IMR-90 (cell line): ENCODE results near the gene MB21D2. TPM values are rescaled to one million over a fixed set of nuclear protein-coding genes. Genes with fewer than 3 reads are reported as not detected.

Experiments used
- ATAC-seq: fragments of 200-7000 bp; cut with Tn5 transposase; 2 replicates; pipeline ENCODE4 v1.9.1; 2020; ENCODE audit warnings: low read depth, mild to moderate bottlenecking, moderate library complexity
- BruUV-seq: library from RNA; stranded (reverse); fragments of 400-500 nt; replicated peaks from 2 replicates; lab custom pipeline; 2021; lab: Mats Ljungman, UMichigan
- CTCF ChIA-PET: fragments of 300-600 bp; formaldehyde crosslinking; extraction: SDS; loops from one replicate; lab custom pipeline; 2021; ENCODE audit warnings: antibody characterized with exemption; lab: Yijun Ruan, JAX
- POLR2A ChIA-PET: fragments of 300-600 bp; sonication (Branson Sonifier 250); formaldehyde crosslinking; loops from one replicate; lab custom pipeline; 2022; ENCODE audit warnings: antibody characterized with exemption; ENCODE audit not compliant: unreplicated experiment; lab: Charles Lee
- DNase-seq: peaks from one replicate; pipeline ENCODE4 v3.0.0; 2013
- H2AFZ ChIP-seq: replicated peaks from 2 replicates; pipeline ENCODE3; 2013; ENCODE audit warnings: low read length, mild to moderate bottlenecking; ENCODE audit not compliant: poor library complexity
- H2AK5ac ChIP-seq: 2 replicates; pipeline ENCODE4 v1.6.1; 2013; ENCODE audit warnings: low read depth, low read length, inconsistent platforms
- H2AK9ac ChIP-seq: replicated peaks from 2 replicates; pipeline ENCODE3; 2013; ENCODE audit warnings: mild to moderate bottlenecking, low read depth, low read length, moderate library complexity; ENCODE audit not compliant: poor library complexity
- H2BK120ac ChIP-seq: 2 replicates; pipeline ENCODE4 v1.6.1; 2013; ENCODE audit warnings: low read depth, low read length, inconsistent platforms
- H2BK15ac ChIP-seq: 3 replicates; pipeline ENCODE4 v1.6.1; 2013; ENCODE audit warnings: low read depth, low read length, inconsistent platforms
- H2BK20ac ChIP-seq: 2 replicates; pipeline ENCODE4 v1.6.1; 2013; ENCODE audit warnings: low read depth, mild to moderate bottlenecking, inconsistent platforms, low read length, moderate library complexity
- H2BK5ac ChIP-seq: 2 replicates; pipeline ENCODE4 v1.6.1; 2013; ENCODE audit warnings: mild to moderate bottlenecking, low read depth, low read length, inconsistent platforms; ENCODE audit not compliant: poor library complexity, severe bottlenecking
- H3K14ac ChIP-seq: replicated peaks from 2 replicates; pipeline ENCODE4 v1.6.1; 2013; ENCODE audit warnings: low read depth, low read length, inconsistent platforms
- H3K18ac ChIP-seq: 2 replicates; pipeline ENCODE4 v1.6.1; 2013; ENCODE audit warnings: low read depth, low read length, control low read depth
- H3K23ac ChIP-seq: 2 replicates; pipeline ENCODE4 v1.6.1; 2013; ENCODE audit warnings: low read depth, low read length, inconsistent platforms
- H3K27ac ChIP-seq: 2 replicates; pipeline ENCODE4 v1.5.1; 2013; ENCODE audit warnings: mild to moderate bottlenecking, control low read depth, low read length; ENCODE audit not compliant: insufficient read depth
- H3K27me3 ChIP-seq: 2 replicates; pipeline ENCODE4 v1.6.1; 2013; ENCODE audit warnings: low read length; ENCODE audit not compliant: control insufficient read depth, insufficient read depth
- H3K36me3 ChIP-seq: 2 replicates; pipeline ENCODE4 v1.6.1; 2013; ENCODE audit warnings: low read length, mixed read lengths; ENCODE audit not compliant: control insufficient read depth, insufficient read depth
- H3K4ac ChIP-seq: 2 replicates; pipeline ENCODE4 v1.6.1; 2013; ENCODE audit warnings: low read depth, low read length, inconsistent platforms
- H3K4me1 ChIP-seq: 2 replicates; pipeline ENCODE4 v1.6.1; 2013; ENCODE audit warnings: low read length, mixed read lengths; ENCODE audit not compliant: control insufficient read depth, insufficient read depth
- H3K4me2 ChIP-seq: 2 replicates; pipeline ENCODE4 v1.6.1; 2013; ENCODE audit warnings: low read depth, mild to moderate bottlenecking, control low read depth, low read length, moderate library complexity
- H3K4me3 ChIP-seq: 2 replicates; pipeline ENCODE4 v1.5.1; 2013; ENCODE audit warnings: low read depth, mild to moderate bottlenecking, control low read depth, low read length, moderate library complexity; ENCODE audit not compliant: insufficient read depth
- H3K56ac ChIP-seq: 2 replicates; pipeline ENCODE4 v1.6.1; 2013; ENCODE audit warnings: low read length, inconsistent platforms; ENCODE audit not compliant: insufficient read depth; ENCODE audit errors: extremely low read depth
- H3K79me1 ChIP-seq, 2 experiments: 2 replicates each; pipeline ENCODE4 v1.6.1; 2013; ENCODE audit warnings: low read length in 2 of 2, inconsistent platforms in 1 of 2, low read depth in 1 of 2
- H3K9ac ChIP-seq: 2 replicates; pipeline ENCODE4 v1.6.1; 2013; ENCODE audit warnings: low read depth, low read length, control low read depth
- H3K9me1 ChIP-seq: 2 replicates; pipeline ENCODE4 v1.6.1; 2013; ENCODE audit warnings: low read length, inconsistent platforms; ENCODE audit not compliant: insufficient read depth
- H3K9me3 ChIP-seq: 2 replicates; pipeline ENCODE4 v1.6.1; 2013; ENCODE audit warnings: low read length; ENCODE audit not compliant: control insufficient read depth, insufficient read depth
- H4K20me1 ChIP-seq: 2 replicates; pipeline ENCODE4 v1.6.1; 2013; ENCODE audit warnings: low read length, inconsistent platforms; ENCODE audit not compliant: insufficient read depth
- H4K5ac ChIP-seq: 2 replicates; pipeline ENCODE4 v1.6.1; 2013; ENCODE audit warnings: mild to moderate bottlenecking, low read depth, low read length, control low read depth
- H4K8ac ChIP-seq, 2 experiments: 2 replicates each; pipeline ENCODE4 v1.6.1; 2013; ENCODE audit warnings: low read depth in 2 of 2, low read length in 2 of 2, control low read depth in 1 of 2, inconsistent platforms in 1 of 2
- H4K91ac ChIP-seq: 2 replicates; pipeline ENCODE4 v1.6.1; 2013; ENCODE audit warnings: low read depth, low read length, inconsistent platforms; ENCODE audit not compliant: insufficient read depth
- CEBPB ChIP-seq: IDR thresholded peaks from 2 replicates; pipeline ENCODE4 v1.6.1; 2012; ENCODE audit warnings: low read depth, low read length, improper control_type of control experiment
- MAZ ChIP-seq: IDR thresholded peaks from 2 replicates; pipeline ENCODE4 v1.6.1; 2012; ENCODE audit warnings: low read depth, mild to moderate bottlenecking, low read length, improper control_type of control experiment, moderate library complexity, borderline replicate concordance
- MXI1 ChIP-seq: IDR thresholded peaks from 2 replicates; pipeline ENCODE4 v1.6.1; 2012; ENCODE audit warnings: low read depth, mild to moderate bottlenecking, low read length, moderate library complexity, borderline replicate concordance
- NFE2L2 ChIP-seq: fragments of 150-350 bp; IDR thresholded peaks from 2 replicates; pipeline ENCODE4 v1.6.1; 2016; ENCODE audit warnings: low read depth, mild to moderate bottlenecking, low read length
- RAD21 ChIP-seq: IDR thresholded peaks from 2 replicates; pipeline ENCODE4 v1.6.1; 2012; ENCODE audit warnings: low read length, improper control_type of control experiment
- RCOR1 ChIP-seq: IDR thresholded peaks from 2 replicates; pipeline ENCODE4 v1.6.1; 2012; ENCODE audit warnings: mild to moderate bottlenecking, low read length, improper control_type of control experiment; ENCODE audit not compliant: insufficient replicate concordance
- RFX5 ChIP-seq: IDR thresholded peaks from 2 replicates; pipeline ENCODE4 v1.8.0; 2012; ENCODE audit warnings: low read depth, mild to moderate bottlenecking, low read length, moderate library complexity
- WGBS, 2 experiments: methylation state at CpG; one replicate each; pipeline versions ENCODE4 v1.1.5 to v1.1.7; 2013; ENCODE audit warnings: missing lambda C conversion rate in 2 of 2; ENCODE audit not compliant: insufficient read length in 1 of 2; ENCODE audit errors: extremely low coverage in 2 of 2; 5-methylcytosine and 5-hydroxymethylcytosine counted together
- dilution Hi-C: fragments of 300-500 bp; cut with HindIII; formaldehyde crosslinking; loops from one replicate; pipeline ENCODE4 v1.14.3; 2018; ENCODE audit warnings: low sequenced_read_pairs; ENCODE audit not compliant: unreplicated experiment
- in situ Hi-C: fragments of 300-500 bp; cut with MboI; formaldehyde crosslinking; loops from 3 replicates; pipeline ENCODE4 v1.14.3; 2019; ENCODE audit warnings: low sequenced_read_pairs, inconsistent platforms, mixed read lengths
- intact Hi-C: fragments of 100-400 bp; cut with micrococcal nuclease; formaldehyde crosslinking; loops from 2 replicates; pipeline ENCODE4 v1.10.0; 2022
- polyA plus RNA-seq, 3 experiments: library from polyadenylated mRNA; depleted of rRNA; stranded (reverse); fragments of >200 nt; gene quantifications; 2 replicates each; pipeline ENCODE4 v1.2.3, GENCODE V29; 2012; ENCODE audit warnings: low replicate concordance in 1 of 3
- total RNA-seq: library from RNA; depleted of rRNA; stranded (reverse); fragments of >200 nt; gene quantifications from 2 replicates; pipeline ENCODE4 v1.2.3, GENCODE V29; 2012
- TF ChIP-seq, protein P1 (sequence below): fragments of 150-350 bp; IDR thresholded peaks from 2 replicates; pipeline ENCODE4 v1.6.1; 2017; ENCODE audit warnings: mild to moderate bottlenecking, antibody characterized with exemption, low read length, low read depth
- TF ChIP-seq, protein P2 (sequence below): fragments of 150-350 bp; IDR thresholded peaks from 2 replicates; pipeline ENCODE4 v1.6.1; 2016; ENCODE audit warnings: low read depth, mild to moderate bottlenecking, low read length, moderate library complexity, borderline replicate concordance
- TF ChIP-seq, protein P3 (sequence below): conservative IDR thresholded peaks from 2 replicates; pipeline ENCODE4 v1.5.1; 2012; ENCODE audit warnings: mild to moderate bottlenecking, low read depth, low read length, improper control_type of control experiment

MB21D2 gene
- total and polyA plus RNA-seq, 2 of the 4 experiments (the other 2 are of a cell fraction), result 13.6 to 44.8 TPM

DNA sequence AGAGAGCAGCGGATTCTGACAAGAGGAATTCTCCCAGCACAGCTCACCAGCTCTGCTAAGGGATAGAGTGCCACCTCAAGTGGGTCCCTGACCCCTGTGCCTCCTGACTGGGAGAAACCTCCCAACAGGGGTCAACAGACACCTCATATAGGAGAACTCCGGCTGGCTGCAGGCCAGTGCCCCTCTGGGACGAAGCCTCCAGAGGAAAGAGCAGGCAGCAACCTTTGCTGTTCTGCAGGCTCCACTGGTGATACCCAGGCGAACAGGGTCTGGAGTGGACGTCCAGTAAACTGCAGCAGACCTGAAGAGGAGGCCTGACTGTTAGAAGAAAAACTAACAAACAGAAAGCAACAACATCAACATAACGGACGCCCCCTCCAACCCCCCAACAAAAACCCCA, 159.0 kb downstream of the MB21D2 start:
- TF ChIP-seq, protein P1, sequence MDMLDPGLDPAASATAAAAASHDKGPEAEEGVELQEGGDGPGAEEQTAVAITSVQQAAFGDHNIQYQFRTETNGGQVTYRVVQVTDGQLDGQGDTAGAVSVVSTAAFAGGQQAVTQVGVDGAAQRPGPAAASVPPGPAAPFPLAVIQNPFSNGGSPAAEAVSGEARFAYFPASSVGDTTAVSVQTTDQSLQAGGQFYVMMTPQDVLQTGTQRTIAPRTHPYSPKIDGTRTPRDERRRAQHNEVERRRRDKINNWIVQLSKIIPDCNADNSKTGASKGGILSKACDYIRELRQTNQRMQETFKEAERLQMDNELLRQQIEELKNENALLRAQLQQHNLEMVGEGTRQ, result no peak
- TF ChIP-seq RFX5, result no peak
- no peak for TF ChIP-seq MXI1
- no peak for TF ChIP-seq MAZ
- TF ChIP-seq, protein P2, sequence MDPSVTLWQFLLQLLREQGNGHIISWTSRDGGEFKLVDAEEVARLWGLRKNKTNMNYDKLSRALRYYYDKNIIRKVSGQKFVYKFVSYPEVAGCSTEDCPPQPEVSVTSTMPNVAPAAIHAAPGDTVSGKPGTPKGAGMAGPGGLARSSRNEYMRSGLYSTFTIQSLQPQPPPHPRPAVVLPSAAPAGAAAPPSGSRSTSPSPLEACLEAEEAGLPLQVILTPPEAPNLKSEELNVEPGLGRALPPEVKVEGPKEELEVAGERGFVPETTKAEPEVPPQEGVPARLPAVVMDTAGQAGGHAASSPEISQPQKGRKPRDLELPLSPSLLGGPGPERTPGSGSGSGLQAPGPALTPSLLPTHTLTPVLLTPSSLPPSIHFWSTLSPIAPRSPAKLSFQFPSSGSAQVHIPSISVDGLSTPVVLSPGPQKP, result no peak
- no peak for TF ChIP-seq CEBPB
- no peak for TF ChIP-seq RCOR1
- TF ChIP-seq RAD21, result no peak
- no peak for TF ChIP-seq NFE2L2
- TF ChIP-seq, protein P3, sequence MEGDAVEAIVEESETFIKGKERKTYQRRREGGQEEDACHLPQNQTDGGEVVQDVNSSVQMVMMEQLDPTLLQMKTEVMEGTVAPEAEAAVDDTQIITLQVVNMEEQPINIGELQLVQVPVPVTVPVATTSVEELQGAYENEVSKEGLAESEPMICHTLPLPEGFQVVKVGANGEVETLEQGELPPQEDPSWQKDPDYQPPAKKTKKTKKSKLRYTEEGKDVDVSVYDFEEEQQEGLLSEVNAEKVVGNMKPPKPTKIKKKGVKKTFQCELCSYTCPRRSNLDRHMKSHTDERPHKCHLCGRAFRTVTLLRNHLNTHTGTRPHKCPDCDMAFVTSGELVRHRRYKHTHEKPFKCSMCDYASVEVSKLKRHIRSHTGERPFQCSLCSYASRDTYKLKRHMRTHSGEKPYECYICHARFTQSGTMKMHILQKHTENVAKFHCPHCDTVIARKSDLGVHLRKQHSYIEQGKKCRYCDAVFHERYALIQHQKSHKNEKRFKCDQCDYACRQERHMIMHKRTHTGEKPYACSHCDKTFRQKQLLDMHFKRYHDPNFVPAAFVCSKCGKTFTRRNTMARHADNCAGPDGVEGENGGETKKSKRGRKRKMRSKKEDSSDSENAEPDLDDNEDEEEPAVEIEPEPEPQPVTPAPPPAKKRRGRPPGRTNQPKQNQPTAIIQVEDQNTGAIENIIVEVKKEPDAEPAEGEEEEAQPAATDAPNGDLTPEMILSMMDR, result no peak
- Histone ChIP-seq H3K4me3 (no peak overlapping the region), H2BK120ac (no peak overlapping the region), H2AFZ (no peak overlapping the region), H2AK5ac (no peak overlapping the region), H2BK5ac (no peak overlapping the region), H4K5ac (no peak overlapping the region), H3K9me3 (peaks cover 2% of the 10 kb centered on the region; the same call in 1 of the 2 replicates), H2AK9ac (no peak overlapping the region), H3K36me3 (no peaks in the 10 kb centered on the region), H3K27me3 (no peaks in the 10 kb centered on the region), H3K56ac (no peak overlapping the region), H4K8ac (no peak overlapping the region), H3K9me1 (no peaks in the 10 kb centered on the region), H3K23ac (no peak overlapping the region), H4K20me1 (no peaks in the 10 kb centered on the region), H2BK20ac (no peak overlapping the region), H3K18ac (no peak overlapping the region), H3K79me1 (no peaks in the 10 kb centered on the region), H3K4me2 (no peak overlapping the region), H3K9ac (no peak overlapping the region), H2BK15ac (no peak overlapping the region), H3K27ac (no peak overlapping the region), H3K14ac (no peak overlapping the region), H3K4ac (no peak overlapping the region), H4K91ac (no peak overlapping the region), H3K4me1 (no peaks in the 10 kb centered on the region)
- DNase-seq (no peak), ATAC-seq (no peak)
- CTCF ChIA-PET, result interaction anchor here (0.6 to 0.7 kb wide), 2 partner anchors 197 to 223 kb away, joined by 3 to 4 read pairs; no protein-coding TSS in a partner anchor
- 49% methylated on average over 3 of the region's 7 CpGs; no CpG with 5 or more reads in 1 of the 2 experiments for WGBS, 2 experiments
- BruUV-seq, result no TSS peak
- intact Hi-C loops (no loop called here), in situ Hi-C loops (no loop called here), dilution Hi-C loops (no loop called here)
- POLR2A ChIA-PET, result no interaction called here
